K562 (cell line): ENCODE results near the gene TLE3. TPM values are rescaled to one million over a fixed set of nuclear protein-coding genes. Genes with fewer than 3 reads are reported as not detected.
A peak's percentile ranks its signal among the peaks of the same experiment; 100 is the strongest.

ENCODE experiments used
- ARID2 ChIP-seq: fragments of 450-650 bp; IDR thresholded peaks from 2 replicates; pipeline ENCODE4 v1.6.1; 2017; ENCODE audit warnings: antibody characterized with exemption, mild to moderate bottlenecking
- BCOR ChIP-seq: fragments of 450-650 bp; IDR thresholded peaks from 2 replicates; pipeline ENCODE4 v1.6.1; 2016
- CEBPG ChIP-seq, 3 experiments: fragments of 200-800 bp in 1 of 3; sonication (Bioruptor generic) in 1 of 3; sonication (generic) in 1 of 3; formaldehyde crosslinking in 1 of 3; IDR thresholded peaks in 2 of 3; conservative IDR thresholded peaks in 1 of 3; 2 replicates each; pipeline versions ENCODE4 v1.6.1 to v1.8.0; 2016 to 2022; ENCODE audit warnings: missing compliant biosample characterization in 2 of 3, missing genetic modification characterization in 2 of 3, mild to moderate bottlenecking in 1 of 3, missing genetic modification reagents in 1 of 3
- EHMT2 ChIP-seq: fragments of 450-650 bp; IDR thresholded peaks from 2 replicates; pipeline ENCODE4 v1.6.1; 2018; ENCODE audit warnings: antibody characterized with exemption
- EWSR1 ChIP-seq: fragments of 450-650 bp; IDR thresholded peaks from 2 replicates; pipeline ENCODE4 v1.6.1; 2018; ENCODE audit warnings: borderline replicate concordance, mild to moderate bottlenecking, low read depth, moderate library complexity; ENCODE audit not compliant: partially characterized antibody
- HEY1 ChIP-seq: fragments of 250-450 bp; sonication (Bioruptor Pico); IDR thresholded peaks from 2 replicates; pipeline ENCODE4 v1.5.0; 2020; ENCODE audit warnings: mild to moderate bottlenecking, moderate library complexity, borderline replicate concordance
- HIVEP1 ChIP-seq: fragments of 250-450 bp; sonication (Bioruptor Pico); IDR thresholded peaks from 2 replicates; pipeline ENCODE4 v1.4.0; 2020; ENCODE audit warnings: mild to moderate bottlenecking
- HMG20A ChIP-seq: fragments of 450-650 bp; formaldehyde crosslinking; conservative IDR thresholded peaks from 2 replicates; pipeline ENCODE4 v1.4.0; 2020; ENCODE audit warnings: mild to moderate bottlenecking, mixed read lengths
- PTRF ChIP-seq: fragments of 450-650 bp; IDR thresholded peaks from 2 replicates; pipeline ENCODE4 v1.6.1; 2016; ENCODE audit warnings: mild to moderate bottlenecking, missing genetic modification characterization, missing compliant biosample characterization
- SAFB2 ChIP-seq: fragments of 200-400 bp; formaldehyde crosslinking; IDR thresholded peaks from 2 replicates; pipeline ENCODE4 v1.6.1; 2018; ENCODE audit warnings: borderline replicate concordance, low read length, low read depth, moderate library complexity; ENCODE audit not compliant: severe bottlenecking
- SMAD2 ChIP-seq: fragments of 150-350 bp; IDR thresholded peaks from 2 replicates; pipeline ENCODE4 v1.6.1; 2014; ENCODE audit warnings: low read depth, mild to moderate bottlenecking, low read length
- SMARCB1 ChIP-seq: IDR thresholded peaks from 2 replicates; pipeline ENCODE4 v1.6.1; 2011; ENCODE audit warnings: improper control_type of control experiment, low read depth; ENCODE audit not compliant: insufficient read length
- SUPT5H ChIP-seq: fragments of 450-650 bp; IDR thresholded peaks from 2 replicates; pipeline ENCODE4 v1.6.1; 2016
- TAF7 ChIP-seq: fragments of 450-650 bp; IDR thresholded peaks from 2 replicates; pipeline ENCODE4 v1.6.1; 2016; ENCODE audit warnings: missing genetic modification characterization, missing compliant biosample characterization
- TCF7 ChIP-seq: sonication (generic); IDR thresholded peaks from 2 replicates; pipeline ENCODE4 v1.6.1; 2016; ENCODE audit warnings: antibody characterized with exemption, borderline replicate concordance
- TSHZ1 ChIP-seq: fragments of 250-450 bp; sonication (Bioruptor Pico); IDR thresholded peaks from 2 replicates; pipeline ENCODE4 v1.4.0; 2020; ENCODE audit warnings: mild to moderate bottlenecking, moderate library complexity
- ZBTB33 ChIP-seq: sonication (generic); formaldehyde crosslinking; IDR thresholded peaks from 2 replicates; pipeline ENCODE4 v1.8.1; 2023; ENCODE audit warnings: mild to moderate bottlenecking, missing genetic modification reagents
- ZBTB7A ChIP-seq: IDR thresholded peaks from 2 replicates; pipeline ENCODE4 v1.6.1; 2011; ENCODE audit warnings: low read depth, mild to moderate bottlenecking, low read length, moderate library complexity, borderline replicate concordance; ENCODE audit not compliant: control insufficient read depth
- ZNF384 ChIP-seq: IDR thresholded peaks from 2 replicates; pipeline ENCODE4 v1.6.1; 2012; ENCODE audit warnings: low read depth, low read length, improper control_type of control experiment
- ZNF639 ChIP-seq, 2 experiments: fragments of 200-800 bp in 1 of 2; sonication (Bioruptor generic) in 1 of 2; sonication (generic) in 1 of 2; formaldehyde crosslinking in 1 of 2; IDR thresholded peaks in 1 of 2; conservative IDR thresholded peaks in 1 of 2; 2 replicates each; pipeline versions ENCODE4 v1.5.0 to v1.6.1; 2016 to 2020; ENCODE audit warnings: missing compliant biosample characterization in 1 of 2, missing genetic modification characterization in 1 of 2, missing genetic modification reagents in 1 of 2
- polyA plus RNA-seq, 8 experiments: library from polyadenylated mRNA; depleted of rRNA in 4 of 8; stranded (reverse) in 5 of 8; unstranded in 3 of 8; fragments of >200 nt; fragmentation: Nextera tagmentation in 2 of 8; fragmentation: Illumina TruSeq in 1 of 8; extraction: Ambion mirVana in 2 of 8; extraction: Trizol in 1 of 8; gene quantifications; 2 replicates each; pipeline versions ENCODE4 v1.2.1 to v1.2.3, GENCODE V29; 2011 to 2014; ENCODE audit warnings: inconsistent platforms in 1 of 8, missing spikeins in 1 of 8
- total RNA-seq, 7 experiments: library from RNA; depleted of rRNA in 6 of 7; stranded (reverse); fragments of >200 nt in 6 of 7; fragmentation: Illumina TruSeq in 2 of 7; extraction: Trizol in 2 of 7; gene quantifications; 2 replicates each; pipeline versions ENCODE4 v1.2.1 to v1.2.3, GENCODE V29; 2011 to 2021; ENCODE audit warnings: low replicate concordance in 1 of 7

TLE3 gene
- total and polyA plus RNA-seq, 9 of the 15 experiments (the other 6 are each of a cell fraction or from before 2014, with no cell fraction given), result 1.5 to 84.2 (median 14.1) TPM

- TF ChIP-seq TSHZ1, result no peak
- peak; percentile 94 for TF ChIP-seq BCOR
- TF ChIP-seq TAF7 (tag), result peak; percentile 90
- TF ChIP-seq SMARCB1, result no peak
- no peak for TF ChIP-seq PTRF (tag)
- no peak for TF ChIP-seq HIVEP1 (CRISPR knock-in tag)
- TF ChIP-seq ZNF384, result no peak
- TF ChIP-seq ZBTB7A, result no peak
- TF ChIP-seq HEY1 (CRISPR knock-in tag), result no peak
- no peak for TF ChIP-seq CEBPG (CRISPR knock-in tag; IDR thresholded peaks at IDR 0.05)
- no peak for TF ChIP-seq CEBPG (tag; conservative IDR thresholded peaks at IDR 0.05 in 1 of 2, IDR thresholded peaks at IDR 0.05 in 1 of 2)
- TF ChIP-seq ZBTB33, result no peak
- no peak for TF ChIP-seq SAFB2
- TF ChIP-seq SMAD2, result no peak
- no peak for TF ChIP-seq TCF7
- no peak for TF ChIP-seq ARID2
- no peak for TF ChIP-seq EHMT2
- no peak for TF ChIP-seq EWSR1
- TF ChIP-seq HMG20A (CRISPR knock-in tag), result no peak
- TF ChIP-seq ZNF639 (CRISPR knock-in tag; conservative IDR thresholded peaks at IDR 0.05 in 1 of 2, IDR thresholded peaks at IDR 0.05 in 1 of 2), result no peak
- peak; percentile 98 for TF ChIP-seq SUPT5H
These were observed at the start of gene TLE3 (continued) for GRCh38 chr15:70097321-70098152.
